Measurements from ENCODE around the gene TK1.

Gene TK1

DNA sequence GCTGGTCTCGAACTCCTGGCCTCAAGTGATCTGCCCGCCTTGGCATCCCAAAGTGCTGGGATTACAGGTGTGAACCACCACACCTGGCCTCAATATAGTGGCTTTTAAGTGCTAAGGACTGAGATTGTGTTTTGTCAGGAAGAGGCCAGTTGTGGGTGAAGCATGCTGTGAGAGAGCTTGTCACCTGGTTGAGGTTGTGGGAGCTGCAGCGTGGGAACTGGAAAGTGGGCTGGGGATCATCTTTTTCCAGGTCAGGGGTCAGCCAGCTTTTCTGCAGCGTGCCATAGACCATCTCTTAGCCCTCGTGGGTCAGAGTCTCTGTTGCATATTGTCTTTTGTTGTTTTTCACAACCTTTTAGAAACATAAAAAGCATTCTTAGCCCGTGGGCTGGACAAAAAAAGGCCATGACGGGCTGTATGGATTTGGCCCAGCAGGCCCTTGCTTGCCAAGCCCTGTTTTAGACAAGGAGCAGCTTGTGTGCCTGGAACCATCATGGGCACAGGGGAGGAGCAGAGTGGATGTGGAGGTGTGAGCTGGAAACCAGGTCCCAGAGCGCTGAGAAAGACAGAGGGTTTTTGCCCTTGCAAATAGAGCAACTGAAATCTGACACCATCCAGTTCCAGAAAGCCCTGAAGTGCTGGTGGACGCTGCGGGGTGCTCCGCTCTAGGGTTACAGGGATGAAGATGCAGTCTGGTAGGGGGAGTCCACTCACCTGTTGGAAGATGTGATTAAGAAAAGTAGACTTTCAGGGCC is 32.7 kb upstream of the TK1 start:
- DNase-seq, result no peak

DNA sequence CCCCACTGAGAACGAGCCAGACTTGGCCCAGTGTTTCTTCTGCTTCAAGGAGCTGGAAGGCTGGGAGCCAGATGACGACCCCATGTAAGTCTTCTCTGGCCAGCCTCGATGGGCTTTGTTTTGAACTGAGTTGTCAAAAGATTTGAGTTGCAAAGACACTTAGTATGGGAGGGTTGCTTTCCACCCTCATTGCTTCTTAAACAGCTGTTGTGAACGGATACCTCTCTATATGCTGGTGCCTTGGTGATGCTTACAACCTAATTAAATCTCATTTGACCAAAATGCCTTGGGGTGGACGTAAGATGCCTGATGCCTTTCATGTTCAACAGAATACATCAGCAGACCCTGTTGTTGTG is 27.8 kb upstream of the TK1 start:
- DNase-seq, result no peak

DNA sequence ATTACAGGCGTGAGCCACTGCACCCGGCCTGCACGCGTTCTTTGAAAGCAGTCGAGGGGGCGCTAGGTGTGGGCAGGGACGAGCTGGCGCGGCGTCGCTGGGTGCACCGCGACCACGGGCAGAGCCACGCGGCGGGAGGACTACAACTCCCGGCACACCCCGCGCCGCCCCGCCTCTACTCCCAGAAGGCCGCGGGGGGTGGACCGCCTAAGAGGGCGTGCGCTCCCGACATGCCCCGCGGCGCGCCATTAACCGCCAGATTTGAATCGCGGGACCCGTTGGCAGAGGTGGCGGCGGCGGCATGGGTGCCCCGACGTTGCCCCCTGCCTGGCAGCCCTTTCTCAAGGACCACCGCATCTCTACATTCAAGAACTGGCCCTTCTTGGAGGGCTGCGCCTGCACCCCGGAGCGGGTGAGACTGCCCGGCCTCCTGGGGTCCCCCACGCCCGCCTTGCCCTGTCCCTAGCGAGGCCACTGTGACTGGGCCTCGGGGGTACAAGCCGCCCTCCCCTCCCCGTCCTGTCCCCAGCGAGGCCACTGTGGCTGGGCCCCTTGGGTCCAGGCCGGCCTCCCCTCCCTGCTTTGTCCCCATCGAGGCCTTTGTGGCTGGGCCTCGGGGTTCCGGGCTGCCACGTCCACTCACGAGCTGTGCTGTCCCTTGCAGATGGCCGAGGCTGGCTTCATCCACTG is 27.3 kb upstream of the TK1 start, which contains the start of gene BIRC5:
Gene BIRC5 (plus strand): TSS at position 238 of the 690 bp plus-strand sequence. CDS start 64 bp downstream, at position 302.
- DNase-seq, result peak; percentile 92

DNA sequence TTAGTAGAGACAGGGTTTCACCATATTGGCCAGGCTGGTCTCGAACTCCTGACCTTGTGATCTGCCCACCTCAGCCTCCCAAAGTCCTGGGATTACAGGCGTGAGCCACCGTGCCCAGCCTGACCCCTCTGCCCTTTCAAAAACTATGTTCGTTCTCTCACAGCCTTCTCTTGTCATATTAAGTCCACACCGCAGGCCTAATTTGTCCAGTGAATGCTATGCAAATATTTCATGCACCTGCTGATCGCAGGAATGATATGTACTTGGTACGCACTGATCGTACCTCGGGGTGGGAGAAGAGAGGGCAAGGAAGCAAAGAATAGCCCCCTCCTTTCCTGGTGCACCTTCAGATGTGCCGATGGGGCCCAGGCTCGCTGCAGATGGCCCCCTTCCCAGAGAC is 24.2 kb upstream of the TK1 start:
- no peak for DNase-seq

DNA sequence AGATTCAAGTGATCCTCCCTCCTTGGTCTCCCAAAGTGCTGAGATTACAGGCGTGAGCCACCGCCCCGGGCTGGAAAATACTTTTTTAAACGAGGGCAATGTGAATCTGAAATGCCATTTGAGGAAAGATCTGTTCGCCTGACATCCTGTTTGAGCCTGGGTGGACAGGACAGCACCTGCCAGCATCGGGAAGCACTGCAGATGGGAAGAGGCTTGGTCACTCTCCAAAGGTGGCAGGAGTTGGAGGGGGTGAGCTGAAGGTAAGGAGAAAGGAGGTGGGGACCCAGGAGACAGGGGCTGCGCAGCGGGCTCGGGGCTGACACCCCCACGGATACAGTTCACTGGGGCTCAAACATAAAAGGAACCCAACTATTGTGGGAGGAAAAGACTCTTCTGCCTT is 23.3 kb upstream of the TK1 start:
- no peak for DNase-seq

DNA sequence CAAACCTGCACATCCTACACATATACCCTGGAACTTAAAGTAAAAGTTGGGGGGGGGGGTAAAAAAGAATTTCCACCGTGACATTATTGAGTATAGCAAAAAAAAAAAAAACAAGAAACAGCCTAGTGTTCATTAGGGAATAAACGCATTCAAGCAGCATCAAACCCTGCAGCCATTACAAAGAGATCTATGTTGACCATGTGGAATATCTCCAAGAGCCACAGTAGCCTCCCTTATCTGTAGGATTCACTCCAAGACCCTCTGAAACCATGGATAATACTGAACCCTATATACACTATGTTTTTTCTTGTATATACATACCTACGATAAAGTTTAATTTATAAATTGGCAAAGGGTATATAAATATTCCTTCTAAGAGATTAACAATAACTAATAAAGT is 21.6 kb upstream of the TK1 start:
- DNase-seq, result no peak

DNA sequence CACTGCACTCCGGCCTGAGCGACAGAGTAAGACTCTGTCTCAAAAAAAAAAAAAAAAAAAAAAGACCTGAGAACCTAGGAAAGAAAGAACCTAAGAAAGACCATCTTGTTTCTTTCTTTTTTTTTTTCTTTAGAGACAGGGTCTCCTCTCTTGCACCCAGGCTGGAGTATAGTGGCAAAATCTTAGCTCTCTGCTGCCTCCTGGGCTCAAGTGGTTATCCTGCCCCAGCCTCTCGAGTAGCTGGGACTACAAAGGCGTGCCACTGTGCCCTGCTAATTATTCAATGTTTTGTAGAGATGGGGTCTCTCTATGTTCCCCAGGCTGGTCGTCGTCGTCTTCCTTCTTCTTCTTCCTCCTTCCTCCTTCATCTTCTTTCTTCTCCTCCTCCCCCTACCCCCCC is 19.4 kb upstream of the TK1 start:
- DNase-seq, result no peak

DNA sequence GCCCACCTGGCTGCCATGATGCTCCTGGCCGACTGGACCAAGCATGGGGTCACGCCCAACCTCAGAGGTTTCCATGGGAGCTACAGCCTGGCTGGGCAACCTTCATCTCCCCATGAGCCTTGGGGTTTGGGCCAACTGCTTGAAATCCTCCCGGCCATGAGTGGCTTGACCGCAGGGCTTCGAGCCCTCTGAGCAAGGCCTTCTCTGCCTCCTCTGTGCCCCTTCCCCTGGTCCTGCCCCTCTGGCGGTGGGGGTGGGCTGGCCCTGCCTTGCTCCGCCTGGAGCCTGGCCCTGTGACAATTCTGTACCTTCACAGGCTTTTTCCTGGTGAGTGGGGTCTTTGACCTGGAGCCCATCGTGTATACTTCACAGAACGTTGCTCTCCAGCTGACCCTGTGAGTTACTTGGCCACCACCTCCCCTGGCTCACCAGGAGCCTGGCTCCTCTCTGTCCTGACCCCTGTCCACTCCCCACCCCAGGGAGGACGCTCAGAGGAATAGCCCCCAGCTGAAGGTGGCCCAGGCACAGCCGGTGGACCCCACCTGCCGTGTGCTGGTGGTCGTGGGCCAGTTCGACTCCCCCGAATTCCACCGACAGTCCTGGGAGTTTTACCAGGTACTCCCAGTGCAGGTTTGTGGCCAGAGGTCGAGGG is 18.4 kb upstream of the TK1 start:
- DNase-seq, result no peak

DNA sequence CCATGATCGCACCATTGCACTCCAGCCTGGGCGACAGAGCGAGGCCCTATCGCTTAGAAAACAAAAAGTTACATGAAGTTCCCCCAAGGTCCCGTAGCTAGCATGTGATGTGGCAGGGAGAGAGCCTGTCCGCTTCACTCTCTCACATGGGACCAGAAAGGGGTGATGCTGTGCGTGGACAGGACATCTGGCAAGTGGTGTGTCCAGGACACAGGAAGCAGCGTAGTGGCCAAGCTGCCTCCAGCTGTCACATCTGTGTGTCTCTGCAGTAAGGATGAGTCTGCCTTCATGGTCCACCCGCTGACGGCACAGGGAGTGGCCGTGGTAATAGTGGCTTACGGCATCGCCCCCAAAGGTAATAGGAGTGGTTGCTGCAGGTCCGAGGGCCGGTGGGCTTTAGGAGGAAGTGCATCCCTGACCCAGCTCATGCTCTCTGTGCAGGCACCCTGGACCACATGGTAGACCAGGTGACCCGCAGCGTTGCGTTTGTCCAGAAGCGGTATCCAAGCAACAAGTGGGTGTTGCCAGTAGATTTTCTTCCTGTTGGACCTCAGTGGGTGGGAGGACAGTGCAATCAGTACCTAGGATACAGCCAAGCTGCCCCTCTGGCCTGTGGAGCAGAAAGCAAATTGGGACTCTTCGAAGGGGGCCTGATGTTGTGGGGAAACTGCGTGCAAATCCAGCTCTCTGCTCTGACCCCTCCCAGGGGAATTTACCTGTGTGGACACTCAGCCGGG is 17.7 kb upstream of the TK1 start:
- DNase-seq, result no peak

DNA sequence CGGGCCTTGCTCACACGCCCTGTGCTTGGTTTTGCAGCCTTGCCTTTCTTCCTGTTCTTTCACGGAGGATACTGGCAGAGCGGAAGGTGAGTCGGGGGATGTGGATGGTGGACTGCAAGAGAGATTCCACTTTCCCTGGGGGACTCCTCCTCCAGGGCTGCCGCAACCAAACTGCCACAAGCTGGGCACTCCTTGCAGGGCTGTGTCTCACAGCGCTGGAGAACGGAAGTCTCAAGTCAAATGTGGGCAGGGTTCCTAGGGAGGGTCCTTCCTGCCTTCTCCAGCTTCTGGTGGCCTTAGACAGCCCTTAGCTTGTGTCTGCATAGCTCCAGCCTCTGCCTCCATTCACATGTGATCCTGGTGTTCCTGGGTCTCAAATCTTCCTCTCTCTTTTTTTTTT is 15.8 kb upstream of the TK1 start:
- no peak for DNase-seq

DNA sequence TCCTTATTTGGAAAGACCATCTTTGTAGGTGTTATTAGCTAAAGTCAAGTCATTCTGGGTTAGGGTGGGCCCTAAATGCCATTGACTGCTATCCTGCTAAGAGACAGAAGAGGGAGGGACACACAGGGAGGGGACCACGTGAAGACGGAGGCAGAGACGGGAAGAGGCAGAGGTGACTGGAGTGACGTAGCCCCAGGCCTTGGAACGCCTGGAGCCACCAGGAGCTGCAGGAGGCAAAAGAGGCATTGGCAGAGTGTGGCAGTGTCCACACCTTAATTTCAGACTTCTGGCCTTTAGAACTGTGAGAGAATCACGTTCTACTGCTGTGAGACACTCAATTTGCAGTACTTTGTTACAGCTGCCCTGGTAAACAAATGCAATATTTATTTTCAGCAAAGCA is 13.6 kb upstream of the TK1 start:
- no peak for DNase-seq

DNA sequence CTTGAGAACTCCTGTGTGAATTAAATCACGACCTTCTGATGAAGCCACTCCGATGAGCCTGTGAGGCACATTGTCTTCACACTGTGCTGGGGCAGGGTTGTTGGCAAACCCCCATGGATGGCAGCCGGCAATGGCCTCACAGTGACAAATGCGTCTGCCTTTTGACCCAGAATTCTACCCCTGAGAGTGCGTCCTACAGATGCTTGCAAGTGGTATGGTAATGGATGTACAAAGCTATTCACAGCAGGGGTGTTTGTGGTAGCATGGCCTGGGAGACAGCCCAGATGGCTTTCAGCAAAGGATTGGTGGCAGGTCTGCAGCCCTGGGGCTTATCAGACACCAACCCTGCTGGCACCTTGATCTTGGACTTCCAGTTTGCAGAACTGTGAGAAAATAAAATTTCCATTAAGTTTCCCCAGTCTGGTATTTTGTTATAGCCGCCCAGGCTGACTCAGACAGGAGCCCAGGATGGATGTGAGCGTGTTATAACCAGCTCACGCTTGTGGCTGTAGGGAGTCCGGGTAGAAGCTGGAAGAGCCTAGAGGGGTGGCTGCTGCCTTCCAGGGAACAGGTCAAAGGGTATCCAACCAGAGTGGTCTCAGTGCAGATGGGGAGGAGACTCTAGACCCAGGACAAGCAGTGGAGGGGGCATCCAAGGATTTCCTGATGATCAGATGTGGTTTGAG is 10.4 kb upstream of the TK1 start:
- no peak for DNase-seq

DNA sequence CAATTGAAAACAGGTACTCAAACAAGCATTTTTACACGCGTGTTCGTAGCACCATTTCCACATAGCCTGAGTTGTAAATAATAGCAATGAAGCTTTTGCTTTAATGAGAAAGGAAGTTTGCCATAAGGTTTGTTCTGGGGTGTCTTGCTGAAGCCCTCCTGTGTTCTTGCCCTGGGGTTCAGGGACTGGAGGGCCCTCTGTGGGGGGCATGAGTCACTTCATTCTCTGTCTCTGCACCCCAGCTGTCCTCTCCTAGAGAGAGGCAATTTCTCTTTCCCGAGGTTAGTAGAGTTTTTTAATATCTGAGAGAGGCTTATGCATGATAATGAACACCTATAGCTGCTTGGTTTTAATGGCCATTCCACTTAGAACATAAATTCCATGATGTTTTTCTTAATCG is 9.9 kb upstream of the TK1 start:
- no peak for DNase-seq

DNA sequence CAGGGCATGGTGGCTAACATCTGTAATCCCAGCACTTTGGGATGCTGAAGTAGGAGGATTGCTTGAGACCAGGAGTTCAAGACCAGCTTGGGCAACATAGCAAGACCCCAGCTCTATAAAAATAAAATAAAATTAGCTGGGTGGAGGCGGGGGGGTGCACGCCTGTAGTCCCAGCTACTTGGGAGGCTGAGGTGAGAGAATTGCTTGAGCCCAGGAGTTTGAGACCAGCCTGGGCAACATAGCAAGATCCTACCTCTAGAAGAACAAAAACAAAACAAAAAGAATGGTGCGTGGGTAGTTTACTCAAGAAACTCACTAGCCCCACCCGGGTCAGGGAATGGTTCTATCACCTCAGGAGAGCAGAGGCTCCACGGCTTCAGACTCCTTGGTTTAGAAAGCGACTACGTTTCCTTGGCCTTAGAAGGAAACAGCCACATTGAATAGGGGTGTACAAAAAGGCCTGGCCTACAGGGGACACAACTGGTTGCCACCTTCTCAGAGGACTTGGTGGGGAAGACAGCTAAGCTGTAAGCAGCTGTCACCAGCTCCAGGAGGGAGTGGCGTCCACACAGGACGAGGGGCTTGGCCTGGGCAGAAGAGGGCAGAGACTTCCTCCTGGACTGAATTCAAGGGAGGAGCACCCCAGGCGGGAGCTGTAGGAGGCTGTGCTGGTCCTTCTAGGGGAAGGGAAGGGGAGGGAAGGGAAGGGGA is 716 bp downstream of the TK1 start:
- no peak for DNase-seq

DNA sequence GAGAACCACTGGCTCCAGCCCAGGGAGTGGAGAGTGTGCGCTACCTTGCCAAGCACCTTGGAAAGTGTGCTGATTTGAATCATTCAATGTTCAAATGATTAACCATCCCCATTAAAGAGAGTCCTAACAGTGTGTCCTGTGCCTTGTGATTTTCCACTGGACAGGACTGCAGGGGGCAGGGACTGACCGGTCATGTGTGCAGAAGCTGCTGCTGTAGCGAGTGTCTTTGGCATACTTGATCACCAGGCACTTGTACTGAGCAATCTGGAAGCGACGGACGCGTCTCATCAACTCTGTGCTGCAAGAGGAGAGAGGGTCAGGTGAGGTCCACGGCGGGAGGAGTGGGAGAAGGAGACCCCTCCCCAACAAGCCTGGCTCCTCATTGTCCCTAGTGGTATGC is 2.0 kb downstream of the TK1 start:
- DNase-seq, result no peak

DNA sequence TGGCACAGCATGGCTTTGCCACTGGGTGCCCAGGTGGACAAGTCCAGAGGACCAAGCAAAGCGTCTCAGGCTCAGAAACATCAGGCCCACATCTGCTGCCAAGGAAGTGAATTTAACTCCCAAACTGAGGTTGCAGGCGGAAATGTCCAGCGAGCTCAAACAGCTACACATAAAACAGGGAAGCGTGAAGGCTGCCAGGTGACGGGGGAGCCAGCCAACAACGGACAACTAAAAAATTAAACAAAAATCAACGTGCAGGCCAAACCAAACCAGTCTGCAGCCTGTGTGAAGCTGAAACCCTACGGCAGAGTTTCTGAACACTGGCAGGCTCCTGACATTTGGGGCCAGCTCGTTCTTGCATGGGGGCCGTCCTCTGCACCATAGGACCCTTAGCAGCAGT is 2.5 kb downstream of the TK1 start:
- DNase-seq, result no peak

DNA sequence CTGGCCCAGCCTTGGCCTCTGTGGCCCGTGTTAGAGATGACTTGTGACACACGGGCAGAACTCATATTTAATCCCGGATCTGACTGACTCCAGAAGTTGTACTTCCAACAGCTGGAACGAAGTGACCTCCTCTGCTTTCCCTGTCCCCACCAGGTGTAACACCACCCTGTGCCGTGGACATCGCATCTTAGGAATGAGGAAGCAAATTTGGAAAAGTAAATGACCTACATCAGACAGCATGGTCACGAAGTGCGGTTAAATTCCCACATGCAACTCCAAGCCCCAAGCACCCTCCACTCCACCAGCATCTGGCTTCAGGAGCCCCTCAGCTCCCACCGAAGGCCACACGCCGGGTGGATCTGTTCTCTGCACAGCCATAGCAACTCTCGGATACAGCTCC is 2.9 kb downstream of the TK1 start:
- DNase-seq, result no peak

DNA sequence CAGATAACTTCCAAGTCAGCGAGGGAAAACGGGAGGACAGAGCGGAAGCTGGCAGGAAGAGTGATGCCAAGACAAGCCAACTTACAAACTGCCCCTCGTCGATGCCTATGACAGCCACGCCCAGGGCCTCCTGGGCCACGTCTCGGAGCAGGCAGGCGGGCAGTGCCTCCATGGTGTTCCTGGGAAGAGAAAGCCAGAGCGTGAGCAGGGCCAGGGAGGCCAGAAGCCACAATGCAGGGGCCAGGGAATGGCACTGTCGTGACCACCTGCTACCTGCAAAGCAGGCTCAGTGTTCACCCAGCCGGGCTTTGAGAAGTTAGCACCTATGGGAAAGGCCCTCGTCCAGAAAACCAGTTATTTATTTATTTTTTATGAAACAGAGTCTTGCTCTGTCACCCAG is 4.3 kb downstream of the TK1 start:
- no peak for DNase-seq

DNA sequence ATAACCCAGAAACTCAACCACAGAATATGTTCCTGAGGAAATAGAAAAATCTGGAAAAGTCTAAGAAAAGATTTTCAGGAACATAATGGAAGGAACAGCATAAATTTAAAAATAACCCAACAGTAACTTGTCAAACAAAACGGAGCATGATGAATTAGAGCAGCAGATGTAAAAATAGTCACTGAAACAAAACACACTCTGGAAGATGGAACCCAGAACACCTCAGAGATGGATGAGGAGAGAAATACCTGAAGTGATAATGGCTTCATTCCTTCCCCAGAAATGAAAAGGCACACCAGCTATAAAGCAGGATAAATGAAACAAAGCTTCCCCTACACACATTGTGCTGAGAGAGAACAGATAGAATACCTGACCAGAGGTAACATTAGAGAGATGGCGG is 6.3 kb downstream of the TK1 start:
- no peak for DNase-seq

DNA sequence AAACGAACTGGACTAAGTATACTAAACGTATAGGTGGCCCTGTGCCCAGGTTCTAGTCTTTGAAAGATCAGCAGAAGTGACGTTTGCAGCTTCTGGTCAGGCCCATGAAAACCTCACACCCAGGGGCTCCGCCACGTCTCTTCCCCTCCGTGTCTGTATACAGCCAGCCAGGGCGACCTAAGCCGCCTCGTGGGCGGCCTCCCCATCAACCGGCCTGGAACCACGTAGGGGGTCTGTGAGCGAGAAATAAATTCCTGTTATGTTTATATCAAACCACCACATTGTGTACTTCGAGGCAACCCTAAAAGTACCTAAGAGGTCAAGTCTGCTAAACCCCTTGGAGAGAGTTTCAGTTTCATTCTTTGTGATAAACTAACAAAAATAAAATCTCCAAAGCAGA is 6.8 kb downstream of the TK1 start:
- no peak for DNase-seq

DNA sequence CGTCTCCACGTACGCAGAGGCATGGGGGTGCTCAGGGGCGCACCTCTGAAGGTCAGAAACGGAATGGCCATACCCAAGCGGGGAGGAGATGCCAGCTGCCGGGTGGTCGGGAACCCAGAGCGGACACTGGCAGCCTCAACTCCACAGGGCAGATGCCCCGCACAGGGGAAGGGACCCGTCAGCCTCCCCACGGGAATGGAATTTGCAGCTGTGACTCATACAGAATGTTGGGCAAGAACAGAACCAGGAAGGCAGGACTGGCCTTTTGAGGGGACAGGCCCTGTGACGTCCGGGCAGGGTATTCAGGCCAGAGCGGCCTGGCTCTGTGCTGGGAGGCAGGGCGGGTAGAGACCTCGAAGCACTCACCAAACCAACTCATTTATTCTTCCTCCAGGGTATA is 7.5 kb downstream of the TK1 start:
- no peak for DNase-seq

DNA sequence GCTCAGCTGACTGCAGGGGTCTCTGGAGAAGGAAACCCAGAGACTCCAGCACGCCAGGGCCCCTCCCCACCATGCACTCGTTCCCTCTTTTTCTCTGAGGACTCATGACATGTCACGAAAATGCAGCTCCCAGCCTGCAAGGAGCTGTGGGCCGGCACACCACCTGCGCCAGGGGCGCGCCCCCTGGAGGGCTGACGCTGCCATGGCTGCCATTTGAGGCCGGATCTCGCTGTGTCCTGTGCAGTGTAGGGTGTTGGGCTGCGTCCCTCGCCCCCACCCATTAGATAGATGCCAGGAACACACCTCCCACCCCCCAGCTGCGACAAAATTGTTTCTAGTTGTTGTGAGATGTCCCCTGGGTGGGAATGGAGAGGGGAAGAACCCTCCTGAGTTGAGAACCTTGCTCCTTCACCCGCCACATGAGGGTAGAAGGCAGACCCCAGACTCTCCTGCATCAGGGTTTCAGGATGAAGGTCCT is 10.3 kb downstream of the TK1 start:
- peak; percentile 75 for DNase-seq
